ENCODE measurements around the gene FGF14. TPM values are rescaled to one million over a fixed set of nuclear protein-coding genes. Genes with fewer than 3 reads are reported as not detected.
A peak's percentile ranks its signal among the peaks of the same experiment; 100 is the strongest.

FGF14 gene
- polyA plus RNA-seq (ENCODE audit: insufficient read depth in 1 of 5, insufficient read length in 5 of 5, low replicate concordance in 1 of 5), result 1 to 10 TPM in 2 of 5 donors, under 1 TPM in 3; 0.49 to 1.2 (median 0.62) TPM
- long read RNA-seq, donor 1, partial matches to known transcripts, result 0 of 1 reads
- long read RNA-seq, donor 1, other reads (novel, unspliced or antisense), result 0 of 1 reads
- long read RNA-seq, donor 2, result 0 reads
- long read RNA-seq, donor 3, result 0 reads
- long read RNA-seq, donor 4, result 0 reads
- long read RNA-seq, donor 5, result 0 reads
- long read RNA-seq, donor 6, result 0 reads
- long read RNA-seq, donor 7, result 0 reads
- long read RNA-seq, donor 8, result 0 reads

GRCh38 chr13:102401766-102402165 is at the start of gene FGF14:
TSS of gene FGF14 (minus strand) at chr13:102402048.
- DNase-seq, result no peak

- no peak for DNase-seq
These were observed 41.4 kb upstream of the FGF14 start for GRCh38 chr13:102443249-102443648.

- DNase-seq, result no peak
These were observed 39.2 kb upstream of the FGF14 start for GRCh38 chr13:102441085-102441484.

- DNase-seq, result peak; percentile 4 to 13
These were observed 38.5 kb upstream of the FGF14 start for GRCh38 chr13:102440259-102440936.

GRCh38 chr13:102422690-102423089 is 20.8 kb upstream of the FGF14 start:
- DNase-seq, result no peak

- DNase-seq, result no peak
These were observed 3.8 kb upstream of the FGF14 start for GRCh38 chr13:102405499-102406100.

- no peak for DNase-seq
These were observed 442 bp upstream of the FGF14 start for GRCh38 chr13:102402290-102402689.

- no peak for DNase-seq
These were observed 583 bp downstream of the FGF14 start for GRCh38 chr13:102401265-102401664.

GRCh38 chr13:102400675-102401145 is 1.1 kb downstream of the FGF14 start:
- DNase-seq, result no peak

- no peak for DNase-seq
These were observed 1.8 kb downstream of the FGF14 start for GRCh38 chr13:102399791-102400674.

GRCh38 chr13:102395939-102396338 is 5.9 kb downstream of the FGF14 start:
- no peak for DNase-seq

- no peak for DNase-seq
These were observed 6.7 kb downstream of the FGF14 start for GRCh38 chr13:102395174-102395573.

- peak; percentile 95 to 96 for DNase-seq
These were observed 7.4 kb downstream of the FGF14 start for GRCh38 chr13:102394158-102395053.

- DNase-seq, result no peak
These were observed 9.2 kb downstream of the FGF14 start for GRCh38 chr13:102392481-102393209.

GRCh38 chr13:102386461-102386860 is 15.4 kb downstream of the FGF14 start:
- DNase-seq, result no peak

GRCh38 chr13:102380012-102380411 is 21.8 kb downstream of the FGF14 start:
- no peak for DNase-seq

GRCh38 chr13:102376318-102376717 is 25.5 kb downstream of the FGF14 start:
- DNase-seq, result no peak

- no peak for DNase-seq
These were observed 27.1 kb downstream of the FGF14 start for GRCh38 chr13:102374726-102375125.

GRCh38 chr13:102374233-102374632 is 27.6 kb downstream of the FGF14 start:
- no peak for DNase-seq

- DNase-seq, result no peak
These were observed 28.6 kb downstream of the FGF14 start for GRCh38 chr13:102373221-102373620.

All from right lung (tissue), 10 donors.